Astrocyte of the cerebellum (primary cell): ENCODE data around the gene CEMIP2.
A peak's percentile ranks its signal among the peaks of the same experiment; 100 is the strongest.

Experiments
- DNase-seq: peaks from one replicate; pipeline ENCODE4 v3.0.0-alpha.2; 2011; ENCODE audit warnings: low read depth
- H3K4me3 ChIP-seq: 2 replicates; pipeline ENCODE4 v1.5.1; 2011; ENCODE audit warnings: mild to moderate bottlenecking, low read depth, low read length, moderate library complexity
- in situ Hi-C: cut with HindIII; loops from 2 replicates; pipeline ENCODE4 v1.10.0; 2017; ENCODE audit warnings: low sequenced_read_pairs
- TF ChIP-seq, protein P1 (sequence below): IDR thresholded peaks from 2 replicates; pipeline ENCODE4 v1.5.1; 2012; ENCODE audit warnings: low read length, low read depth, moderate library complexity, mild to moderate bottlenecking; ENCODE audit errors: missing control alignments

Gene CEMIP2

GRCh38 chr9:71778085-71778484 lies 9.8 kb upstream of the CEMIP2 start:
- H3K4me3 ChIP-seq = no peak overlapping the region
- TF ChIP-seq, protein P1, sequence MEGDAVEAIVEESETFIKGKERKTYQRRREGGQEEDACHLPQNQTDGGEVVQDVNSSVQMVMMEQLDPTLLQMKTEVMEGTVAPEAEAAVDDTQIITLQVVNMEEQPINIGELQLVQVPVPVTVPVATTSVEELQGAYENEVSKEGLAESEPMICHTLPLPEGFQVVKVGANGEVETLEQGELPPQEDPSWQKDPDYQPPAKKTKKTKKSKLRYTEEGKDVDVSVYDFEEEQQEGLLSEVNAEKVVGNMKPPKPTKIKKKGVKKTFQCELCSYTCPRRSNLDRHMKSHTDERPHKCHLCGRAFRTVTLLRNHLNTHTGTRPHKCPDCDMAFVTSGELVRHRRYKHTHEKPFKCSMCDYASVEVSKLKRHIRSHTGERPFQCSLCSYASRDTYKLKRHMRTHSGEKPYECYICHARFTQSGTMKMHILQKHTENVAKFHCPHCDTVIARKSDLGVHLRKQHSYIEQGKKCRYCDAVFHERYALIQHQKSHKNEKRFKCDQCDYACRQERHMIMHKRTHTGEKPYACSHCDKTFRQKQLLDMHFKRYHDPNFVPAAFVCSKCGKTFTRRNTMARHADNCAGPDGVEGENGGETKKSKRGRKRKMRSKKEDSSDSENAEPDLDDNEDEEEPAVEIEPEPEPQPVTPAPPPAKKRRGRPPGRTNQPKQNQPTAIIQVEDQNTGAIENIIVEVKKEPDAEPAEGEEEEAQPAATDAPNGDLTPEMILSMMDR = no peak
- DNase-seq = no peak
- in situ Hi-C loops = loop anchor here (25.0 kb wide), 1 partner anchor 484 kb away; no protein-coding TSS in a partner anchor

- in situ Hi-C loops = loop anchor here (25.0 kb wide), 1 partner anchor 487 kb away; no protein-coding TSS in a partner anchor
- no peak overlapping the region for H3K4me3 ChIP-seq
- TF ChIP-seq, protein P1 = no peak
- no peak for DNase-seq
These were observed 6.6 kb upstream of the CEMIP2 start for GRCh38 chr9:71774920-71775319.

GRCh38 chr9:71772726-71773125 lies 4.4 kb upstream of the CEMIP2 start:
- H3K4me3 ChIP-seq = no peak overlapping the region
- TF ChIP-seq, protein P1 = no peak
- in situ Hi-C loops = no loop called here
- no peak for DNase-seq

GRCh38 chr9:71770170-71770569 lies 1.9 kb upstream of the CEMIP2 start:
- no peak for DNase-seq
- in situ Hi-C loops = no loop called here
- TF ChIP-seq, protein P1 = no peak
- H3K4me3 ChIP-seq = no peak overlapping the region

GRCh38 chr9:71769175-71770161 lies 1.2 kb upstream of the CEMIP2 start:
- H3K4me3 ChIP-seq = peak overlapping the region; percentile 61
- TF ChIP-seq, protein P1 = peak; percentile 12
- in situ Hi-C loops = no loop called here
- DNase-seq = no peak

DNA sequence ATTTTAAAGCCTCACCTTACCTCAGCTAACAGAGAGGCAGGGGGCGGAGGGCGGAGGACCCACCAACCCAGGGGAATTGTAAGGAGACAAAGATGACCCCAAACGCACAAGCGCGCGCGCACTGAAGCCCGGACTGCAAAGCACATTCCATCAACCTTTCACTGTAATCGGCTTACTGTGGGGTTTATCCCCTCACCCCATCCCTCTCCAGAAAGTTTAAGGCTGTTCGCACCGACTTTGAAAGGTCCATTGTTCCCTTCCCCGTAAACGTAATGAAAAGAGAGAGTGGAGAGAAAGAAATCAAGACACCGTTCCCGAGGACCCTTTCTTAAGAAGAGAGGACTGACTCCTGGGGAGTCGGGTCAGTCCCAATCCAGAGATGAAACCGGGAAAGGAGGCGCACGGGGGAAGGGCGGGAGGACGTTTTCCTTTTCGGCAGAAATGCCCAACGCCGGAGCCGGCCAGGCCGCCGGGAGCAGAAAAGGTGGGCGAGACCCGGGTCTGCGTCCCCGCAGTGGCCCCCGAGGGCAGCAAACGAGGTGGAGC lies 464 bp downstream of the CEMIP2 start:
- TF ChIP-seq, protein P1 = no peak
- in situ Hi-C loops = no loop called here
- peak overlapping the region; percentile 61 for H3K4me3 ChIP-seq
- DNase-seq = no peak
